ENCODE results near the gene MT1A. TPM values are rescaled to one million over a fixed set of nuclear protein-coding genes. Genes with fewer than 3 reads are reported as not detected.

MT1A gene
- total RNA-seq, 1 donor from 2014 or later: 4.9 TPM

DNA sequence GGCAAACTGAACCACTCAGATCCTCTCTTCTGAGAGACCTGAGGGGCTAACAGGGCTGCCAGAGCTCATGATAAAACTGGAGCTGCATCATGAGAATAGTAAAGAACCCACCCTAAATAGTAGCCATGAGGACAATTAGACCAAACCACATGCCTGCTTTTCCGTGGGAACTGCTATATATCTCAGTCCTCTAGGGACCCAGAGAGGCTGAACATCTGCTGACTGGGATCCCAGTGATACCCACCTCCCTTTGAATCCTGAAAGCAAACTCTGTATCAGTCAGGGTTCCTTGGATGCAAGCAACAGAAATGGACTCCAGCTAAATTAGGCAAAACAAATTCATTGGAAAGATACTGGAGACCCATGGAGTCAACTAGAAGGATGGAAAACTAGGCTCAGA lies 50.3 kb downstream of the MT1A start:
- no peaks in the 10 kb centered on the region for H3K27me3 ChIP-seq
- intact Hi-C loops (cut with DNase I): no loop called here

DNA sequence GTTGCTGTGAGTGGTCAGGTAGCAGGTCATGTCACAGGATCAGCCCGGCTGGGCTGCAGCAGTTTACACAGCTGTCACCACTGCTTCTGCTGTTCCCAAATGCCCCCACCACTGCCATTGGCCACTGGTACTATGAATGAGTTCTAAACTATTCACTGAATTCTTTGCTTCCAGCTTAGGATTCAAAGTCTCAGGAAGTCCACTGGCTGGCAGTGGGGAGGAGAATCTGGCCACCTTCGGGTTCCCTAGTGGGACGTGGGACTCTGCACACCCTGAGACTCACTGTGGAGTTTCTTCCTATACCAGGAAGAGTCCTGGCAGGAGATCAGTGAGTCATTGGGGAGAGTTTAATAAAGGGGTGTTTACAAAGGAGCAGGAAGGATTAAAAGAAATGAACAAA lies 50.7 kb downstream of the MT1A start:
- Histone ChIP-seq H3K9me3 (no peaks in the 10 kb centered on the region), H3K36me3 (no peaks in the 10 kb centered on the region), H3K27ac (no peak overlapping the region), H3K4me3 (no peak overlapping the region), H3K4me1 (peaks cover 2% of the 10 kb centered on the region), H3K27me3 (no peaks in the 10 kb centered on the region)
- DNase-seq: no peak
- TF ChIP-seq, protein P1, sequence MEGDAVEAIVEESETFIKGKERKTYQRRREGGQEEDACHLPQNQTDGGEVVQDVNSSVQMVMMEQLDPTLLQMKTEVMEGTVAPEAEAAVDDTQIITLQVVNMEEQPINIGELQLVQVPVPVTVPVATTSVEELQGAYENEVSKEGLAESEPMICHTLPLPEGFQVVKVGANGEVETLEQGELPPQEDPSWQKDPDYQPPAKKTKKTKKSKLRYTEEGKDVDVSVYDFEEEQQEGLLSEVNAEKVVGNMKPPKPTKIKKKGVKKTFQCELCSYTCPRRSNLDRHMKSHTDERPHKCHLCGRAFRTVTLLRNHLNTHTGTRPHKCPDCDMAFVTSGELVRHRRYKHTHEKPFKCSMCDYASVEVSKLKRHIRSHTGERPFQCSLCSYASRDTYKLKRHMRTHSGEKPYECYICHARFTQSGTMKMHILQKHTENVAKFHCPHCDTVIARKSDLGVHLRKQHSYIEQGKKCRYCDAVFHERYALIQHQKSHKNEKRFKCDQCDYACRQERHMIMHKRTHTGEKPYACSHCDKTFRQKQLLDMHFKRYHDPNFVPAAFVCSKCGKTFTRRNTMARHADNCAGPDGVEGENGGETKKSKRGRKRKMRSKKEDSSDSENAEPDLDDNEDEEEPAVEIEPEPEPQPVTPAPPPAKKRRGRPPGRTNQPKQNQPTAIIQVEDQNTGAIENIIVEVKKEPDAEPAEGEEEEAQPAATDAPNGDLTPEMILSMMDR (IDR thresholded peaks at IDR 0.05): no peak
- intact Hi-C loops (cut with DNase I): no loop called here
- no peak for ATAC-seq

More for the DNA sequence above, 50.3 kb downstream of the MT1A start:
- TF ChIP-seq, protein P1 (IDR thresholded peaks at IDR 0.05): no peak
- ATAC-seq (no peak), DNase-seq (no peak)
- Histone ChIP-seq H3K27ac (no peak overlapping the region), H3K36me3 (no peaks in the 10 kb centered on the region), H3K4me3 (no peak overlapping the region), H3K9me3 (no peaks in the 10 kb centered on the region), H3K4me1 (peaks cover 6% of the 10 kb centered on the region)

Other genes with a start within 250 kb of the MT1A start
- gene AMFR, start 213.1 kb upstream of the MT1A start, total RNA-seq: 89.8 TPM
- 77.2 TPM for gene NUDT21, start 187.3 kb upstream of the MT1A start, total RNA-seq
- 34.4 TPM for gene OGFOD1, start 187.1 kb upstream of the MT1A start, total RNA-seq
- 29.5 TPM for gene BBS2, start 118.6 kb upstream of the MT1A start, total RNA-seq
- not detected for gene MT4, start 73.6 kb upstream of the MT1A start, total RNA-seq
- not detected for gene MT3, start 49.1 kb upstream of the MT1A start, total RNA-seq
- gene MT2A, start 30.1 kb upstream of the MT1A start, total RNA-seq: 349 TPM
- 154 TPM for gene MT1E, start 12.9 kb upstream of the MT1A start, total RNA-seq
- gene MT1M, start 6.0 kb upstream of the MT1A start, total RNA-seq: 40.3 TPM
- gene MT1B, start 13.2 kb downstream of the MT1A start, total RNA-seq: not detected
- 9.1 TPM for gene MT1F, start 19.3 kb downstream of the MT1A start, total RNA-seq
- 23.7 TPM for gene MT1G, start 29.4 kb downstream of the MT1A start, total RNA-seq
- gene MT1H, start 31.1 kb downstream of the MT1A start, total RNA-seq: 6.3 TPM
- 111 TPM for gene MT1X, start 43.8 kb downstream of the MT1A start, total RNA-seq
- gene NUP93, start 91.5 kb downstream of the MT1A start, total RNA-seq: 57.2 TPM
- gene SLC12A3, start 226.5 kb downstream of the MT1A start, total RNA-seq: not detected